H1 (cell line): ENCODE results near the gene DCAF17. TPM values are rescaled to one million over a fixed set of nuclear protein-coding genes. Genes with fewer than 3 reads are reported as not detected.

Source experiments
- CTCF ChIA-PET: fragments of 300-600 bp; sonication (Branson Sonifier 250); formaldehyde crosslinking; loops from one replicate; lab custom pipeline; 2021; ENCODE audit not compliant: partially characterized antibody; lab: Charles Lee
- POLR2A ChIA-PET: fragments of 300-600 bp; sonication (Branson Sonifier 250); formaldehyde crosslinking; loops from one replicate; lab custom pipeline; 2021; ENCODE audit warnings: inconsistent platforms; ENCODE audit not compliant: partially characterized antibody; lab: Charles Lee
- DNase-seq, 2 experiments: peaks; one replicate each; pipeline versions ENCODE4 v3.0.0 to v3.0.0-alpha.2; 2010 to 2022; ENCODE audit warnings: low spot score in 2 of 2, low read depth in 1 of 2, mixed read lengths in 1 of 2
- FAIRE-seq: peaks from 2 replicates; lab custom pipeline; 2011; peaks lifted over from hg19 to GRCh38; lab: Jason Lieb, UNC
- H2AFZ ChIP-seq: 2 replicates; pipeline ENCODE4 v1.8.1; 2012; ENCODE audit warnings: low read length, inconsistent platforms
- H2AK5ac ChIP-seq: 2 replicates; pipeline ENCODE4 v1.6.1; 2013; ENCODE audit warnings: low read depth, low read length
- H2BK120ac ChIP-seq: replicated peaks from 2 replicates; pipeline ENCODE3; 2013; ENCODE audit warnings: low read depth, low read length, inconsistent platforms
- H2BK12ac ChIP-seq: 2 replicates; pipeline ENCODE4 v1.6.1; 2013; ENCODE audit warnings: low read depth, low read length
- H2BK15ac ChIP-seq: 2 replicates; pipeline ENCODE4 v1.6.1; 2013; ENCODE audit warnings: low read length
- H2BK20ac ChIP-seq: 2 replicates; pipeline ENCODE4 v1.6.1; 2013; ENCODE audit warnings: low read length
- H2BK5ac ChIP-seq: 2 replicates; pipeline ENCODE4 v1.6.1; 2013; ENCODE audit warnings: low read depth, low read length
- H3K14ac ChIP-seq: 2 replicates; pipeline ENCODE4 v1.6.1; 2013; ENCODE audit warnings: inconsistent platforms; ENCODE audit not compliant: insufficient read length
- H3K18ac ChIP-seq: 2 replicates; pipeline ENCODE4 v1.6.1; 2013; ENCODE audit warnings: low read length; ENCODE audit errors: extremely low read depth
- H3K23ac ChIP-seq: 2 replicates; pipeline ENCODE4 v1.6.1; 2013; ENCODE audit warnings: inconsistent platforms; ENCODE audit not compliant: insufficient read length
- H3K23me2 ChIP-seq: 2 replicates; pipeline ENCODE4 v1.6.1; 2013; ENCODE audit warnings: low read depth, low read length
- H3K27ac ChIP-seq: 2 replicates; pipeline ENCODE4 v1.6.1; 2011; ENCODE audit warnings: low read depth, low read length, inconsistent platforms
- H3K27me3 ChIP-seq, 4 experiments: replicated peaks in 1 of 4; 1 replicate in 1 of 4; 2 replicates in 3 of 4; pipeline versions ENCODE4 v1.6.1 to v1.8.1; 2011 to 2013; ENCODE audit warnings: low read length in 3 of 4, mild to moderate bottlenecking in 3 of 4, inconsistent platforms in 2 of 4, mixed read lengths in 2 of 4, moderate library complexity in 1 of 4; ENCODE audit not compliant: control insufficient read depth in 3 of 4, insufficient read depth in 3 of 4; ENCODE audit errors: extremely low read depth in 1 of 4
- H3K36me3 ChIP-seq, 4 experiments: 2 replicates each; pipeline versions ENCODE4 v1.6.1 to v1.8.1; 2011 to 2013; ENCODE audit warnings: mild to moderate bottlenecking in 4 of 4, low read length in 3 of 4, moderate library complexity in 2 of 4, control low read depth in 1 of 4, inconsistent platforms in 1 of 4; ENCODE audit not compliant: insufficient read depth in 4 of 4, control insufficient read depth in 2 of 4
- H3K4ac ChIP-seq: replicated peaks from 2 replicates; pipeline ENCODE3; 2013; ENCODE audit warnings: low read length, low read depth, mixed read lengths, inconsistent platforms; ENCODE audit not compliant: insufficient read length
- H3K4me1 ChIP-seq, 4 experiments: replicated peaks in 1 of 4; 1 replicate in 1 of 4; 2 replicates in 3 of 4; pipeline versions ENCODE4 v1.6.1 to v1.8.1; 2011 to 2013; ENCODE audit warnings: low read length in 3 of 4, inconsistent platforms in 2 of 4, mixed read lengths in 1 of 4; ENCODE audit not compliant: insufficient read depth in 4 of 4, control insufficient read depth in 3 of 4
- H3K4me2 ChIP-seq, 2 experiments: 2 replicates each; pipeline versions ENCODE4 v1.6.1 to v1.8.1; 2011 to 2013; ENCODE audit warnings: low read depth in 2 of 2, low read length in 2 of 2, control low read depth in 1 of 2, inconsistent platforms in 1 of 2, mild to moderate bottlenecking in 1 of 2; ENCODE audit not compliant: insufficient read depth in 1 of 2
- H3K4me3 ChIP-seq, 4 experiments: fragments of 200-600, 300-600 bp in 1 of 4; sonication (generic), shearing (Covaris generic), sonication (Bioruptor Twin) in 1 of 4; 2 replicates each; pipeline versions ENCODE4 v1.5.1 to v1.8.1; 2011 to 2016; ENCODE audit warnings: low read length in 4 of 4, low read depth in 3 of 4, control low read depth in 2 of 4, inconsistent platforms in 2 of 4, mild to moderate bottlenecking in 2 of 4, mixed read lengths in 1 of 4, moderate library complexity in 1 of 4; ENCODE audit not compliant: insufficient read depth in 2 of 4; ENCODE audit errors: extremely low read depth in 1 of 4
- H3K56ac ChIP-seq: replicated peaks from 2 replicates; pipeline ENCODE3; 2013; ENCODE audit warnings: low read depth, mild to moderate bottlenecking, mixed read lengths, low read length, inconsistent platforms; ENCODE audit not compliant: insufficient read length
- H3K79me1 ChIP-seq: 2 replicates; pipeline ENCODE4 v1.6.1; 2013; ENCODE audit warnings: low read depth, low read length, control low read depth
- H3K79me2 ChIP-seq, 2 experiments: 2 replicates each; pipeline versions ENCODE4 v1.6.1 to v1.8.1; 2012 to 2013; ENCODE audit warnings: low read length in 2 of 2, mild to moderate bottlenecking in 2 of 2, inconsistent platforms in 1 of 2; ENCODE audit not compliant: insufficient read depth in 2 of 2, control insufficient read depth in 1 of 2
- H3K9ac ChIP-seq, 4 experiments: replicated peaks in 1 of 4; 1 replicate in 1 of 4; 2 replicates in 3 of 4; pipeline versions ENCODE4 v1.6.1 to v1.8.1; 2011 to 2013; ENCODE audit warnings: low read depth in 3 of 4, low read length in 3 of 4, control low read depth in 2 of 4, mild to moderate bottlenecking in 2 of 4, moderate library complexity in 2 of 4, inconsistent platforms in 1 of 4; ENCODE audit errors: extremely low read depth in 1 of 4
- H3K9me3 ChIP-seq, 2 experiments: 2 replicates each; pipeline versions ENCODE4 v1.6.1 to v1.8.1; 2012 to 2013; ENCODE audit warnings: mild to moderate bottlenecking in 2 of 2, moderate library complexity in 2 of 2, control low read depth in 1 of 2, inconsistent platforms in 1 of 2, low read depth in 1 of 2, low read length in 1 of 2, mixed read lengths in 1 of 2; ENCODE audit not compliant: insufficient read depth in 2 of 2
- H4K20me1 ChIP-seq, 2 experiments: replicated peaks in 1 of 2; 2 replicates each; pipeline versions ENCODE3 to v1.8.1; 2011 to 2013; ENCODE audit warnings: inconsistent platforms in 2 of 2, low read length in 2 of 2, mild to moderate bottlenecking in 1 of 2; ENCODE audit not compliant: insufficient read depth in 2 of 2, control insufficient read depth in 1 of 2
- H4K5ac ChIP-seq: 2 replicates; pipeline ENCODE4 v1.6.1; 2013; ENCODE audit warnings: low read length, low read depth, mixed read lengths, inconsistent platforms; ENCODE audit not compliant: insufficient read length
- H4K8ac ChIP-seq: 2 replicates; pipeline ENCODE4 v1.8.0; 2013; ENCODE audit warnings: mild to moderate bottlenecking, moderate library complexity, low read length, inconsistent platforms; ENCODE audit not compliant: insufficient read depth; ENCODE audit errors: extremely low read depth
- H4K91ac ChIP-seq: replicated peaks from 2 replicates; pipeline ENCODE3; 2013; ENCODE audit warnings: low read length, mixed read lengths, inconsistent platforms; ENCODE audit not compliant: insufficient read length
- CHD1 ChIP-seq: IDR thresholded peaks from 2 replicates; pipeline ENCODE4 v1.6.1; 2012; ENCODE audit warnings: low read depth, low read length, improper control_type of control experiment
- FOSL1 ChIP-seq: IDR thresholded peaks from 2 replicates; pipeline ENCODE4 v1.6.1; 2011; ENCODE audit warnings: mild to moderate bottlenecking, low read depth, low read length, moderate library complexity; ENCODE audit not compliant: insufficient read depth
- RNF2 ChIP-seq: fragments of 200-900, 300-1000 bp; sonication (generic); IDR thresholded peaks from 2 replicates; pipeline ENCODE4 v1.7.1; 2016; ENCODE audit warnings: borderline replicate concordance, low read depth, mild to moderate bottlenecking, antibody characterized with exemption, low read length; ENCODE audit not compliant: poor library complexity, severe bottlenecking; ENCODE audit errors: missing control alignments
- SP1 ChIP-seq: IDR thresholded peaks from 2 replicates; pipeline ENCODE4 v1.6.1; 2011; ENCODE audit warnings: low read depth, low read length
- SUZ12 ChIP-seq: fragments of 200-600 bp; sonication (generic); IDR thresholded peaks from 2 replicates; pipeline ENCODE4 v1.6.1; 2012; ENCODE audit warnings: mild to moderate bottlenecking, inconsistent platforms, low read length, moderate library complexity, mixed read lengths
- WGBS, 2 experiments: shearing (Covaris generic) in 1 of 2; methylation state at CpG; one replicate each; pipeline versions ENCODE4 v1.1.6 to v1.1.7; 2013 to 2015; ENCODE audit warnings: low lambda C conversion rate in 2 of 2, mixed read lengths in 2 of 2, inconsistent platforms in 1 of 2, low coverage in 1 of 2, missing lambda C conversion rate in 1 of 2; ENCODE audit not compliant: insufficient replicate concordance in 2 of 2, insufficient coverage in 1 of 2, insufficient read length in 1 of 2; ENCODE audit errors: extremely low coverage in 1 of 2, missing lambda C conversion rate in 1 of 2; 5-methylcytosine and 5-hydroxymethylcytosine counted together
- polyA plus RNA-seq, 7 experiments: library from polyadenylated mRNA; depleted of rRNA in 3 of 7; stranded (reverse) in 5 of 7; unstranded in 2 of 7; fragments of >200 nt in 5 of 7; fragments of 200-250 nt in 2 of 7; gene quantifications; 1 replicate in 5 of 7; 2 replicates in 1 of 7; 4 replicates in 1 of 7; pipeline versions ENCODE4 v1.2.1 to v1.2.3, GENCODE V29; 2011 to 2013; ENCODE audit warnings: missing spikeins in 2 of 7, mixed read lengths in 2 of 7
- total RNA-seq: library from RNA; stranded (reverse); fragmentation: NEBNext Ultra II Directional; extraction: Animal tissue kit (Norgen Biotek cat#: 25700); gene quantifications from 2 replicates; pipeline ENCODE4 v1.2.1, GENCODE V29; 2021

Gene DCAF17
- total and polyA plus RNA-seq, 2 of the 8 experiments (the other 6 are each of a cell fraction or from before 2014, with no cell fraction given), result 10.7 to 30.0 TPM

GRCh38 chr2:171531291-171531690 is 97.3 kb downstream of the DCAF17 start:
- peaks cover 3 to 6% of the 10 kb centered on the region in 2 experiments; a peak in 3 of 4 replicates for H3K9me3 ChIP-seq
- H4K5ac ChIP-seq, result no peak overlapping the region
- H3K79me1 ChIP-seq, result no peaks in the 10 kb centered on the region
- no peak overlapping the region for H2BK12ac ChIP-seq
- H2BK120ac ChIP-seq, result no peak overlapping the region
- DNase-seq, result no peak
- no peak overlapping the region for H2BK20ac ChIP-seq
- 78% methylated on average over 7 of the region's 7 CpGs; no CpG with 5 or more reads in 1 of the 2 experiments for WGBS, 2 experiments
- no peak overlapping the region for H3K56ac ChIP-seq
- H2AFZ ChIP-seq, result no peak overlapping the region
- H3K4ac ChIP-seq, result no peak overlapping the region
- ChIA-PET CTCF (interaction anchor here (0.6 to 4.5 kb wide), 11 partner anchors 8 to 576 kb away, joined by 3 to 32 read pairs (median 5); partner anchors contain the start of gene CYBRD1), POLR2A (interaction anchor here (0.6 to 6.5 kb wide), 3 partner anchors 9 to 121 kb away, joined by 3 to 32 read pairs (median 3); partner anchors contain the start of gene CYBRD1)
- no peak overlapping the region for H3K4me3 ChIP-seq
- no peak overlapping the region for H4K8ac ChIP-seq
- no peak overlapping the region for H3K4me2 ChIP-seq
- H3K9ac ChIP-seq, result no peak overlapping the region
- H3K14ac ChIP-seq, result no peak overlapping the region
- peaks cover 0 to 35% of the 10 kb centered on the region in 2 experiments; a peak in 2 of 4 replicates for H3K79me2 ChIP-seq
- H2BK5ac ChIP-seq, result no peak overlapping the region
- no peak for FAIRE-seq
- no peak overlapping the region for H4K91ac ChIP-seq
- no peak overlapping the region for H2AK5ac ChIP-seq
- H3K23me2 ChIP-seq, result no peaks in the 10 kb centered on the region
- no peaks in the 10 kb centered on the region for H3K36me3 ChIP-seq
- TF ChIP-seq RNF2, result no peak
- TF ChIP-seq SUZ12, result no peak
- TF ChIP-seq FOSL1, result no peak
- no peak for TF ChIP-seq CHD1
- no peak for TF ChIP-seq SP1
- no peaks in the 10 kb centered on the region for H4K20me1 ChIP-seq
- no peak overlapping the region for H2BK15ac ChIP-seq
- no peak overlapping the region for H3K18ac ChIP-seq
- H3K23ac ChIP-seq, result no peak overlapping the region
- H3K27me3 ChIP-seq, result no peaks in the 10 kb centered on the region
- no peak overlapping the region for H3K27ac ChIP-seq
- no peaks in the 10 kb centered on the region for H3K4me1 ChIP-seq
